ENCODE data around the gene ZC3H12A.

Gene ZC3H12A

DNA sequence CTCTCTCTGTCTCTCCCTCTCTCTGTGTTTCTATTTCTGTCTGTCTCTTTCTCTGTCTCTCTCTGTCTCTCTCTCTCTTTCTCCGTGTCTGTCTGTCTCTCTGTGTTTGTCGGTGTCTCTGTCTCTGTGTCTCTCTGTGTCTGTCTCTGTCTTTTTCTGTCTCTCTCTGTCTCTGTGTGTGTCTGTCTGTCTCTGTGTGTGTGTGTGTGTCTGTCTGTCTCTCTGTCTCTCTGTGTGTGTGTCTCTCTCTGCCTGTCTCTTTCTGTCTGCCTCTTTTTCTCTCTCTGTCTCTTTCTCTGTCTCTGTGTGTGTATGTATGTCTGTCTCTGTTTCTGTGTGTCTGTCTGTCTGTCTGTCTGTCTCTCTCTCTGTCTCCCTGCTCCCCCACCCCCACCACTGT is 31.7 kb upstream of the ZC3H12A start:
- Mint-ChIP-seq H3K27me3 (peaks cover 20% of the 10 kb centered on the region), H3K27ac (no peak overlapping the region), H3K4me1 (ENCODE audit: low read depth) (no peaks in the 10 kb centered on the region), H3K9me3 (no peaks in the 10 kb centered on the region), H3K4me3 (no peak overlapping the region), H3K36me3 (ENCODE audit: low read depth) (no peaks in the 10 kb centered on the region)
- no peak for DNase-seq

DNA sequence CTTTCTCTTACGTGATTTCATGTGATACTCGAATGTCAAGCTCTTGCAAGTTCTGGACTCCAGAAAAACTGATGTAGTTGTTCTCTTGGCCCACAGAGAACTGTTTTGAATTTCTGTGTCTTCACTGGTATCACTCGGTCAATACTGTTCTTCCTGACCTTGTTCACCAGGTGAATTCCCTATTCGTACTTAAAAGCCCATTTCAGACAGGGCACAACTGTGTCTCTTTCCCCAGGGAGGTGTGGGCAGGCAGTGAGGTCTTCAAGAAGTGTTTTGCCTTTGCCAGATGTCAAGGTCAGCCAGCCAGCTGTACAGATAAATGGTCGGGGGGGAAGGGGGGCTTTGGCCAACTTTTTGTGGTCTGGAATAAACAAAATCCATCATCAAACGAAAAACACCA is 27.5 kb upstream of the ZC3H12A start:
- no peak for DNase-seq
- H3K27ac Mint-ChIP-seq: no peak overlapping the region
- no peak overlapping the region for H3K4me3 Mint-ChIP-seq
- no peaks in the 10 kb centered on the region for H3K36me3 Mint-ChIP-seq (ENCODE audit: low read depth)
- peaks cover 7% of the 10 kb centered on the region for H3K4me1 Mint-ChIP-seq (ENCODE audit: low read depth)
- H3K9me3 Mint-ChIP-seq: no peaks in the 10 kb centered on the region
- peaks cover 12% of the 10 kb centered on the region for H3K27me3 Mint-ChIP-seq

DNA sequence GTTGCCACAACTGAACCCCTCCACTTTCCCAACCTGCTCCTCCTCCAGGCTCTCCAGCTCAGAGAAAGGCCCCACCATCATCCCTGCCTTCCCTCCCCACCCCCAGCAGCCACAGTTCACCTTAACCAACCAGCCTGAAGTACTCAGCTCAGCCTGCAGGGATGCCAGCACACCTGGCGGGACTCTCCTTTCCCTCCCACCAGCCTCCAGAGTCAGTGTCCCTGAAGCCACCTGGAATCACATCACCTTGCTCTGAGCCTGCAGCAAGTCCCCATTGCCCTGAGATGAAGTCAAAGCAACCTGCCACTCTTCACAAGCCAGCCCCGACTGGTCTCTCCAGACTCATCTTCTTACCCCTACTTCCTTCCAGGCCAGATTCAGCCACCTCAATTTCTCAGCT is 26.2 kb upstream of the ZC3H12A start:
- peaks cover 12% of the 10 kb centered on the region for H3K27me3 Mint-ChIP-seq
- peaks cover 7% of the 10 kb centered on the region for H3K4me1 Mint-ChIP-seq (ENCODE audit: low read depth)

DNA sequence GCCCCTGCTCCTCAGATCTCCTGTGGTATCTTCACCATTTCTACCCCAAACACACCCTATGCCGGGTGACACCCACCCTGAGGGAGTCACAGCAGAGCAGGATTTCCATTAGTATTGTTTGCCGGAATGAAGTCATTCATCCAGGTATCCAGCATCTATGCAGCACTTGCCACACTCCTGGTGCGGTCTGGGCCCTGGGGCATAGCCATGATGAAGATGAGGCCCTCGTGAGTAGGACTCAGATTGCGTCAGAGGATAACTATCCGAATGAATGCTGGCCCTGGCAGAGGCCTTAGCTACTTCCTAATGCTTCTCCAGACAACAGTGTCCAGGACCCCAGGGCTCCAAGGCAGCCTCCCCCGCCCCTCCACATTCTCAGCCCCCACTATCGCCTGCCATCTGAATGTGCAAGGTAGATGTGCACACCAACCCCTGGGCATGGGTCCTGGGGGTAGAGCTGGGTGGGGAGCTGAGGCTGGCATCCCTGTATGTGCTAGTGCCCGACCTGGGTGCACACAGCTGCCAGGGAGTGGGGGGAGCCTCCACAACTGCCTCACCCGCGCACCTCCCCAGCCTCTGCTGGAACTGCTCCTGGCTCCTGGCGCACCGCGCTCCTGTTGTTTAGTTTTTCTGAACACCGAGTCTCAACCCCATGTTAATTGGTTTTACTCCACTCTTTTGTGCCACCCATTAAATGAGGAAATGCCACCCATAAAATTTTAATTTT is 25.5 kb upstream of the ZC3H12A start:
- H3K36me3 Mint-ChIP-seq (ENCODE audit: low read depth): no peaks in the 10 kb centered on the region
- peaks cover 12% of the 10 kb centered on the region for H3K27me3 Mint-ChIP-seq
- peaks cover 7% of the 10 kb centered on the region for H3K4me1 Mint-ChIP-seq (ENCODE audit: low read depth)
- H3K9me3 Mint-ChIP-seq: no peaks in the 10 kb centered on the region
- H3K27ac Mint-ChIP-seq: no peak overlapping the region
- no peak for DNase-seq
- H3K4me3 Mint-ChIP-seq: no peak overlapping the region

More for the DNA sequence above, 26.2 kb upstream of the ZC3H12A start:
- Mint-ChIP-seq H3K36me3 (ENCODE audit: low read depth) (no peaks in the 10 kb centered on the region), H3K4me3 (no peak overlapping the region), H3K27ac (no peak overlapping the region), H3K9me3 (no peaks in the 10 kb centered on the region)
- DNase-seq: no peak

DNA sequence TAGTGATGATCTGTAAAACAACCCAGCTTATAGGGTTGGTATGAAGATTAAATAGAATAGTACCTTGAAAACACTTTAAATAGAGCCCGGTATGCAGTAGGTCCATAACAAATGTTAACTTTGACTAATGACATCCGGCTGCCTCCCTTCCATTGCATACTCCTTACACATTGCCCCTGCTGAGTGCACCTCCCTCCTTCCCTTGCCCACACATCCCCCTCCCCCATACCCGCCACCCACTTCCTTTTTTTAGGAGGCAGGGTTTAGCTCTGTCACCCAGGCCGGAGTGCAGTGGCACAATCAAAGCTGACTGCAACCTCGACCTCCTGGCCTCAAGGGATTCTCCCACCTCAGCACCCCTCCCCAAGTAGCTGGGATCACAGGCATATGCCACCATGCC is 24.4 kb upstream of the ZC3H12A start:
- Mint-ChIP-seq H3K27ac (no peak overlapping the region), H3K4me1 (ENCODE audit: low read depth) (peaks cover 10% of the 10 kb centered on the region), H3K9me3 (no peaks in the 10 kb centered on the region), H3K36me3 (ENCODE audit: low read depth) (peaks cover 3% of the 10 kb centered on the region), H3K4me3 (no peak overlapping the region), H3K27me3 (peaks cover 7% of the 10 kb centered on the region)
- DNase-seq: no peak

DNA sequence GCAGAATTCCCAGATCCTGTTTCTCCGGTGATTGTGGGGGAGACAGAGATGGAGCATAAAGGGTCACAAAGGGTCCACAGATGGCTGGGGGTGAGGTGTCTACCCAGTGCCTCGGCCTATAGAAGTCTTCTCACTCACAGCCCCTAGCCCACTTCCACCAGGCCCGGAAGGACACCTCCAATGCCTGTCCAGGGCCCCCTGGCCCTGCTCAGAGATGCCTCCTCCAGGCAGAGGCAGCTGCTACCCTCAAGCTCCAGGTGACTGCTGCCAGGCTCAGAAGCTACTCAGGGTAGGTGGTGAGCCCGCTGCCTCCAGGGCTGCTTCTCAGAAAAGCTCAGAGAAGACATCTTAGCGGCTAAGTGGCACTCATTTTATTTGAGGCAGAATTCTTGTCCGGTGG is 22.0 kb upstream of the ZC3H12A start:
- H3K4me1 Mint-ChIP-seq (ENCODE audit: low read depth): peaks cover 17% of the 10 kb centered on the region
- H3K27ac Mint-ChIP-seq: no peak overlapping the region
- peaks cover 9% of the 10 kb centered on the region for H3K36me3 Mint-ChIP-seq (ENCODE audit: low read depth)
- peaks cover 3% of the 10 kb centered on the region for H3K27me3 Mint-ChIP-seq
- DNase-seq: no peak
- H3K4me3 Mint-ChIP-seq: no peak overlapping the region
- no peaks in the 10 kb centered on the region for H3K9me3 Mint-ChIP-seq

DNA sequence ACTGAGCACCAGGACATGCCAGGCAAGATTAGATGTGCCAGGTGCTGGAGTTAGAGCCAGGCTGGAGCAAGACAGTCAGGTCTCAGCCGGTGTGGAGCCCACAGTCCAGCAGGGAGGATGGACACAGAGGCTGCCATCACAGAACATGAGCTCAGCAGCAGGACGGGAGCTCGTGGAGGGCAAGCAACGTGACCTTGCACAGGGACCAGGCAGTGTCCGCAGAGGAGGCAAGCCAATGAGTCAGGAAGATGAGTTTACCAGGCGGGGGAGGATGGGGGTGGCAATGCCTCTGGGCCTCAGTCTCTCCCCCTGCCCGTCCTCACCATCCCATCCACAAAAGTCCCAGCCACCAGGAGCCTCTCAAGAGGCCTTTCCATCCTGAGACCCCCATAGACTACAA is 20.7 kb upstream of the ZC3H12A start:
- DNase-seq: no peak
- peaks cover 19% of the 10 kb centered on the region for H3K4me1 Mint-ChIP-seq (ENCODE audit: low read depth)
- no peak overlapping the region for H3K27ac Mint-ChIP-seq
- H3K36me3 Mint-ChIP-seq (ENCODE audit: low read depth): peaks cover 9% of the 10 kb centered on the region
- H3K4me3 Mint-ChIP-seq: no peak overlapping the region
- H3K27me3 Mint-ChIP-seq: peaks cover under 1% of the 10 kb centered on the region
- no peaks in the 10 kb centered on the region for H3K9me3 Mint-ChIP-seq

DNA sequence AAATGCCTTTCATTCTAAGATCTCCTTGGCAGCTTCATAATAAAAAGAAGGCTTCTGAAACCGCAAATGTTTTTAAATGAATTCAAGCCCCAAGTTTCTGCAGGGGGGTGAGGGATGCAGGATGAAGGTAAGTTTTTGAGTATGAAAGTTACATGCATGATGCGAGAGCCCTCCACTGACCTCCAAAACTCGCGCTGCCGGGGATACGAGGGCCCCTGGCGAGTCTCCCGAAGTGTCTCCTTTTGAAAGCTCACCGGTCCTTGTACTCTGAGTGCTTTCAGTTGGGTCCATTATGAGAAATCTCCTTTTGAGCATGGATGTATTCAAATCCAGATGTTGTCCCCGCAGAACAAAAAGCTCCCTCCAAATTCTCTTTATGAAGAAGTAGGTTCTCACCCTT is 18.9 kb upstream of the ZC3H12A start:
- Mint-ChIP-seq H3K27me3 (no peaks in the 10 kb centered on the region), H3K36me3 (ENCODE audit: low read depth) (peaks cover 9% of the 10 kb centered on the region), H3K9me3 (no peaks in the 10 kb centered on the region), H3K4me1 (ENCODE audit: low read depth) (peaks cover 12% of the 10 kb centered on the region), H3K4me3 (no peak overlapping the region), H3K27ac (peak overlapping the region; percentile 81)
- no peak for DNase-seq

DNA sequence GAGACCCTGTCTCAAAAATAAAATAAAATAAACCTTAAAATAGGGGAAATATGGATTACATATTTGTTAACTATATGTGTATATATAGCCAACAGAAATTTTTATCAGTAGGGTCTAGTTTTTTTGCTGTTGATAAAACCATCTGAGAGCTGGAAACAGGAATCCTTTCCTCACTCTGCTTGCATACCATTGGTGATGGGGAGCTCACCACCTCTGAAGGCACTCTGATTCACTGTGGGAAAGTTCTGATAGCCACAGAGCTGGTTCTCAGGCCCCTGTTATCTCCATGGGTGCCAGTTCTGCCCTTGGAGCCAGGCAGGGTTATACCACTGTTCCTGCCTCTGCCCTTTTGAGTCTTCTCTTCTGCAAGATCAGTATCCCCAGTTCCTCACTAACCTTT is 17.8 kb upstream of the ZC3H12A start:
- Mint-ChIP-seq H3K27me3 (no peaks in the 10 kb centered on the region), H3K4me3 (no peak overlapping the region), H3K27ac (no peak overlapping the region), H3K4me1 (ENCODE audit: low read depth) (peaks cover 12% of the 10 kb centered on the region), H3K36me3 (ENCODE audit: low read depth) (peaks cover 12% of the 10 kb centered on the region), H3K9me3 (no peaks in the 10 kb centered on the region)
- DNase-seq: no peak

DNA sequence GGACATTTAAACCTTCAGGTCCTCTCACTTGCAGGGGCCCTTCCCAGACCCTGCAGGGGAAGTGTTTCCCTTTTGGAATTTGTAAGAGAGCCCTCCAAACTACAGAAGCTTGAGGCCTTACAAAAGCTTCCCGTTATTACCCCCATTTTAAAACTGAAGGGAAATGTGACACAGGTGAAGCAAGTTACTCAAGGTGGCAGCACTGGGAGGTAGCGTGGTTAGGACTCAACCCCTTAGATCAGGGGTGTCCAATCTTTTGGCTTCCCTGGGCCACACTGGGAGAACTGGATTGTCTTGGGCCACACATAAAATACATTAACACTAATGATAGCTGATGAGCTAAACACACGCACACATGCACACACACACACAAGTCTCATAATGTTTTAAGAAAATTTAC is 15.8 kb upstream of the ZC3H12A start:
- H3K27ac Mint-ChIP-seq: peak overlapping the region; percentile 1
- no peak for DNase-seq
- peaks cover 12% of the 10 kb centered on the region for H3K36me3 Mint-ChIP-seq (ENCODE audit: low read depth)
- H3K27me3 Mint-ChIP-seq: no peaks in the 10 kb centered on the region
- H3K9me3 Mint-ChIP-seq: no peaks in the 10 kb centered on the region
- H3K4me3 Mint-ChIP-seq: no peak overlapping the region
- peaks cover 12% of the 10 kb centered on the region for H3K4me1 Mint-ChIP-seq (ENCODE audit: low read depth)

DNA sequence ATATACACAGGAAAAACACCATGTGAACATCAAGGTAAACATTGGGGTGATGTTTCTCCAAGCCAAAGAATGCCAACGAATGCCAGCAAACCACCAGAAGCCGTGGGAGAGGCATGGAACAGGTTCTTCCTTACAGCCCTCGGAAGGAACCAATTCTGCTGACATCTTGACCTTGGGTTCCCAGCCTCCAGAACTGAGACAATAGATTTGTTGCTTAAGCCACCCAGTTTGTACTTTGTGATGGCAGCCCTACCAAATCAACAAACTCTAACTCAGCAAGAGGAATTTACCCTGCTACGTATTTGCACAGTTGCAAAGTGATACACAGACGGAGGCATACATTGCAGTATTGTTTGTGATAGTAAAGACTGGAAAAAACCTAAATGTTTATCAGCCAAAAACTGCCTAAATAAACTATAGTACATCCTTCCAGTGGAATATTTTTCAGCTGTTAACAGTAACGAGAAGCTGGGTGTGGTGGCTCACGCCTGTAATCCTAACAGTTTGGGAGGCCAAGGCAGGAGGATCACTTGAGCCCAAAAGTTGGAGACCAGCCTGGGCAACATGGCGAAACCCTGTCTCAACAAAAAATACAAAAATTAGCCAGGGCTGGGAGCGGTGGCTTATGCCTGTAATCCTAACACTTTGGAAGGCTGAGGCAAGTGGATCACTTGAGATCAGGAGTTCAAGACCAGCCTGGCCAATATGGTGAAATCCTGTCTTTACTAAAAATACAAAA is 12.5 kb upstream of the ZC3H12A start:
- Mint-ChIP-seq H3K4me3 (no peak overlapping the region), H3K36me3 (ENCODE audit: low read depth) (peaks cover 3% of the 10 kb centered on the region), H3K27ac (no peak overlapping the region), H3K27me3 (no peaks in the 10 kb centered on the region), H3K4me1 (ENCODE audit: low read depth) (peaks cover 2% of the 10 kb centered on the region), H3K9me3 (no peaks in the 10 kb centered on the region)
- DNase-seq: no peak

DNA sequence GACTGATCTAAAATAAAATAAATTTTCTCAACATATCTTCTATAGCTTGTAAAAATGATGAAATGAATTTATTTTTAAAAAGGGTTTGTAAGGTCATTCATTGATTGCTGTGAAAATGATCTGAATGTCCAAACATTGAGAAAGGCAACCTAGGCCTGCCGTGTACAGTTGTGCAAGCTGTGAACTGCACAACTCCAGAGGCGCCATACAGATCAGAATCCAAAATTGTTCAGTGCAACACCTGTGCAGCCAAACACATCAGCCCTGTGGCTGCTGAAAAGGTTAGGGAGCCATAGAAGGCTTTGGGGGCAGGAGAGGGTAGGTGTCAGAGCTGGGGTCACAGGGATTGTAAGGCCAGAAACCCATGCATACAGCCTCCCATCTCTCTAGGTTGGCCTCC is 9.9 kb upstream of the ZC3H12A start:
- no peaks in the 10 kb centered on the region for H3K9me3 Mint-ChIP-seq
- no peak overlapping the region for H3K27ac Mint-ChIP-seq
- peaks cover 4% of the 10 kb centered on the region for H3K4me1 Mint-ChIP-seq (ENCODE audit: low read depth)
- no peaks in the 10 kb centered on the region for H3K27me3 Mint-ChIP-seq
- H3K36me3 Mint-ChIP-seq (ENCODE audit: low read depth): peaks cover 3% of the 10 kb centered on the region
- DNase-seq: no peak
- no peak overlapping the region for H3K4me3 Mint-ChIP-seq

DNA sequence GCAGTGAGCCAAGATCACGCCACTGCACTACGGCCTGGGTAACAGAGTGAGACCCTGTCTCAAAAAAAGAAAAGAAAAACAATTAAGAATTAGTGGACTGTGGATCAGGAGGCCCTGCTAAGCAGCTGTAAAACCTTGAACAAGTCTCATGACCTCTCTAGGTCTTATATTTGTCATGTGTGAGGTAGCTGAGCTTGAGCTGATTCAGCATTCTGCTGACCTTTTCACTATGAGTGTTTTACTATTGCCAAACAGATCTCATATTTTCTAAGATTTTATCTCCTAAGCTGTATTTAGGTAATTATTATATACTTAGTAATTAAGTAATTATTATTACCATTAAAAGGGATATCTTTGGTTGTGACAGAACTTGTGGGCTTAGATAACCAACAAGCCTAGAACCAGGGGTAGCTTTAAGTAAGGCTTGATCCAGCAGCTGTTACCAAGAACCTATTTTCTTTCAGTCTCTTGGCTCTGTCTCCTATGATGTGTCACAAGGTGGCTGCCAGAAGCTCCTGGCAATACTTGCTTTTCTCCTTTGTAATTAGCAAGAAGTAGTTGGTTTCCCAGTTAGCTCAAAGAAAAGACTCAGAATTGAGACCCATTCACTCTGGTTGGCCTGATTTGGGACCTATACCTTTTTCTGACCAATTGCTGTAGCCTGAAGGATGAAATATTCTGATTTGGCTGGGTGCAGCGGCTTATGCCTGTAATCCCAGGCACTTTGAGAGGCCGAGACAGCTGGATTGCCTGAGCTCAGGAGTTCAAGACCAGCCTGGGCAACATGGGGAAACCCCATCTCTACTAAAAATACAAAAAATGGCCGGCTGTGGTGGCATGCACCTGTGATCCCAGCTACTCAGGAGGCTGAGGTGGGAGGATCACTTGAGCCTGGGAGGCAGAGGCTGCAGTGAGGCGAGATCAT is 8.5 kb upstream of the ZC3H12A start:
- Mint-ChIP-seq H3K36me3 (ENCODE audit: low read depth) (peaks cover 3% of the 10 kb centered on the region), H3K4me1 (ENCODE audit: low read depth) (peaks cover 11% of the 10 kb centered on the region), H3K27ac (no peak overlapping the region), H3K9me3 (no peaks in the 10 kb centered on the region), H3K27me3 (no peaks in the 10 kb centered on the region), H3K4me3 (no peak overlapping the region)
- no peak for DNase-seq

DNA sequence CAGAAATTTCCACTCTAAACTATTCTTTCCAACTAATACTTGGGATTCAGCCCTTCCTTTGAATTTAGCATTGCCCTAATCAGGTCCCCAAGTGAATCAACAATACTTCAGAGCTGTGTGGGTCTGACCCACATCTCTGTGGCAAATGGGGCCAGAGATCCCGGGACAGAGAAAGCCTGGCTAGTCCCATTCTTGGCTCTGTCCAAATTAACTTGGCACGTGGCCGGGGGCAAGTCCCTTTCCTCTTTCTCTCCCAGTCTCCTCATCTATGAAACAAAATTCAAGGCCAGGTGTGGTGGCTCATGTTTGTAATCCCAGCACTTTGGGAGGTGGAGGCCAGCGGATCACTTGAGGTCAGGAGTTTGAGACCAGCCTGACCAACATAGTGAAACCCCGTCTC is 6.3 kb upstream of the ZC3H12A start:
- no peak for DNase-seq
- H3K27me3 Mint-ChIP-seq: no peaks in the 10 kb centered on the region
- H3K4me3 Mint-ChIP-seq: no peak overlapping the region
- H3K9me3 Mint-ChIP-seq: no peaks in the 10 kb centered on the region
- peaks cover 30% of the 10 kb centered on the region for H3K4me1 Mint-ChIP-seq (ENCODE audit: low read depth)
- H3K27ac Mint-ChIP-seq: no peak overlapping the region
- no peaks in the 10 kb centered on the region for H3K36me3 Mint-ChIP-seq (ENCODE audit: low read depth)

Measured in activated T-cell treated with anti-CD3 and anti-CD28 coated beads, Interleukin-2, amount 50 U/mL, for 24 hours (primary cell).